Ecto neural progenitor cell (in vitro differentiated cells): Measurements from ENCODE around the gene STK32A.
"Not testable (repeated sequence)": the region's sequence is repeated elsewhere in the genome, so short reads cannot be mapped to it uniquely, and the experiment has no call there.

Experiments used
- DNase-seq: peaks from one replicate; pipeline ENCODE4 v3.0.0-alpha.2; 2018; ENCODE audit warnings: low spot score

Gene STK32A

DNA sequence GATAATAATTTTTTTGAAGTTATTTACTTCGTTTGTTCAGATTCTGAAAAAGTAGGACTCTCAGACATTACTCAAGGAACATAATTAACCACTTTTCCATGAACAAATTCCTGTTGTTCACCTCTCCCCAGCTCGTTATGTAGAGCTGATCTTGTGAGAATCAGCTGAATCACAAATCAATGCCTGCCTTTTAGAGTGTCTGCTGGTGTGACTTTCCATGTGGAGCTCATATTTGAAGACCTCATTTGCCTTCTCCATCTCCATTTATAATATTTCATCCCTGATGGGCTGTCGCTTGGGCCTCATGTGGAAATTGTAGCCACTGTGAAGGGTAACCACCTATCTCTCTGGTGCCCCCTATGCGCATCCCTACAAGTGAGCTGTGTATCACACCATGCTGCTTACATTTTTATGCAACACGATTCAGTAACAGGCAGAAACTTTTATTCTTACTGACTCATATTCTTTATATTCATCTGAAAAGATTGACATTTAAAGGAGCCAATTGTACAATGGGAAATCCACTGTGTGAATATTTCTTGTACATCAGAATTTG is 111.3 kb downstream of the STK32A start:
- DNase-seq = no peak

DNA sequence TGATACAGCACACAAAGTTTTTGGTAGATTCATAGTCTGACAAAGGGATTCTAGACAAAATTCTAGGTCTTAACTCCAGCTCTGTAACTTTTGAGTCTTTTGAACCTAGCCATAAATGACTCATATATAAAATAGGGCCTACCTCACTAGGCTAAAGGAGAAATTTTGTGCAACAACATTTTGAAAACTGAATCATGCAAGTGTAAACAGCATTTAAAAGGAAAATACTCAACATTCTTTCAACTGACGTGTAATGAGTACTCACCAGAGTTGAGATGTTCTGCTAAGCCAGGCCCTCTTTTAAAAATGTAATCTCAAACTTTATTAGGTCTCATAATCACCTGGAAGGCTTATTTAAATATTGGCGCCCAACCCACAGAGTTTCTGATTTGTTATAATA is 113.2 kb downstream of the STK32A start:
- DNase-seq = no peak

DNA sequence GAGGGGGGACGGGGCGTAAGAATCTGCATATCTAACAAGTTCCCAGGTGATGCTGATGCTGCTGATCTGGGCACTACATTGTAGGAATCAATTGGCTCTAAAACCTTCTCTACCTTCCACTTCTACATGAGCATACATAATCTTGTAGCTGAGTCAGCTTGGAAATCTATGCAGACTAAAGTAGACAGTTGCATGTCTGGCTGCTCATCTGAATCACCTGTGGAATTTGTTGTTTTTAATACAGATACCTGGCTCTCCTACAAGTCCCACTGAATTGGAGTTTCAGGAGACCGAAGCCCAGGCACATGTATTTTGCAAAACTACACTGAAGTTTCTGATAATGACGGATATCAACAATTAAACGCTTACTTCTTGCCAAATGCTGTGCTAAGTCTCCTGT is 113.6 kb downstream of the STK32A start:
- no peak for DNase-seq

DNA sequence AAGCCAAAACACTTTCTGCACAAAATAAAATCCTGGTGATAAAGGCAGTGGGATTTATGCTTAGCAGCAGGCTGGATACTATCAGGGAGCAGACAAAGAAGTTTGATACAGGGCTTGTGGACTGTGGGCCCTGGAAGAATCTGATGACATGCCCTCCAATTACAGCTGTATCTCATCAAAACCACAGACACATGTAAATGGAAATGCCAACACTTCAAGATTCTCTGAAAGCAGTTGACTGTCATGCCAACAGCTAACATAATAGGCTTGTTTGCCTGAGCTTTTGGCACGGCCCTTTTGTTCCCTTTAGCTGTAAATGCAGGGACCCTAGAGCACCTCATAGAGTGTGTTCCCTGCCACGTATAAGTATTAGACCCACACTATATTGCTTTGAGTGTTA is 114.4 kb downstream of the STK32A start:
- DNase-seq = no peak

DNA sequence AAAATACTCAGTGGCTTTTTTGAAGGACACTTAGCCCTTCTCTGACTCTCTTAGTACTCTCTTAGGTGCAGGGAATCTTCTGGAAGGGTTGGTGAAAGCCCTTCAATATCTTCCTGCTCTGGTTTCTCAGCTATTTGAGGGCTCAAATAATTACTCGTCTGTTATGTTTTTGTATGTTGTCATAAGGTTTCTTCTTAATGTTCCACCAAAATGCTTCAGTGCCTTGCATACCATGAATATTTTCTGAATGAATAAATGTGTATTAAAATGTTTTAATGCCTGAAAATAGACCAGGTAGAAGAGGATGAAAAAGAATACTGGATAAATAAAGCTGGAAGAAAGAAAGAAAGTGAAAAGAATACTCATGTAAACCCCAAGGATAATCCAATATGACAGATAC is 124.3 kb downstream of the STK32A start:
- no peak for DNase-seq

DNA sequence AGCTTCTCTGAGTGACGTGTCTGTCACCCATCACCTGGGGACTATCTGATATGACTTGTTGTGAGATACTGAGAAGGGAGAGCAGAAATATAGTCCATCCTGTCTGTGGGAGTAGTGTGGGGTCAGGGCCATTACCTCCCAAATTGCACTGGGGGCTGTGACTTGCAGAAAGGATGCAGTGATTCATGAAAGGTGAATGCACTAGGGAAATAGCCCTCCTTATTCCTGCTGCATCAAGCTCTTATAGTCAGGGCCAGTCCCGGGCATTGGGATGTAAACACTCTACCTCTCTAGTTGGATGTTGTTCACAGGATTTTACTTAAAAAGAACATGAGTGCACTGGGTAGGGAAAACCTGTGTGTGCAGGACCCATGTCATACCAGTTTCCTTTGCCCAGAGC is 124.8 kb downstream of the STK32A start:
- DNase-seq = no peak

DNA sequence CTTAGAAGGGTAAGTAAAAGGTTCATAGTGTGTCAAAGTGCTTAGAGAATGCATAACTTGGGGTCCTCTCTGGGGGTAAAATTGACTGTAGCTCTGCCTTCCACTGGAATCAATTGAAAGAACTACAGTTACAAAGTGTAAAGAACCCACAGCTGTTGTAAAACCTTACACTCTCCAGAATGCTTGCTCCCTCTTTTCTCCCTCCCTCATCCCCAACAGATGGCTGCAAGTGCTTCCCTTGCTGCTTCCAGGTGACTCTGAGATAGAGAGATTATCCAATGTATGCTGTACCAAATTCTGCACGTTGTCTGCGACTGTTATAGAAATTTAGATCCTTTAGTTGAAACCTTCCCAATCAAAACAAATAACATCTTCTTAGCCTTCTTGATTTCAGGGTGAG is 126.0 kb downstream of the STK32A start:
- DNase-seq = no peak

DNA sequence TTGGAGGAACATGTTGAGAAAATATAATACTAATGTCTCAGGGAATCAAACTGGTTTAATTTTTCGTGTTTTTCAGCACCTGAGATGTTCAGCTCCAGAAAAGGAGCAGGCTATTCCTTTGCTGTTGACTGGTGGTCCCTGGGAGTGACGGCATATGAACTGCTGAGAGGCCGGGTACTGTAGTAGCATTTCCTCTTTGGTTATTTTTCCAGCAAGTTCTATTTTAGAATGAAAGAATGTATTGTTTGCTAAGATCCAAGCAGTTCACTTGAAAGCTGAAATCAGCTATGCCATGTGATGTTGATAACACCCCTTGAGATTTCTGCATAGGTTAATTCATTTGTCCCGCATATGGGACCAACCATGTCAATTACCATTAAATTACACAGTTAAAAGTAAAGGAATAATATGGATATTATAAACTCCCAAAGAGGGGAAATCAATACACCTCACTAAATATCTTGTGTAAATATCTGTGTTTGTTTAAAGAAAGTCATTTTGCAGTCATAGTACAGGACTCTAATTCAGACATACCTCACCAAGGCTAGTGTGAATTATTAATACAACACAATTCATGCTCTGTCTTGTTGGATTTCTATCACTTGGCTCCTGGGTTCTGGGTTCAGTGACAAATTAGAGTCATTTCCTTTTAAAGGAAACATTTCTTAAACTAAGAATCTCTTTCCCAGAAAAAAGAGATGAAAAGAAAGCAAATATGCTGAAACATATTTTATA is 126.8 kb downstream of the STK32A start:
- DNase-seq = no peak

DNA sequence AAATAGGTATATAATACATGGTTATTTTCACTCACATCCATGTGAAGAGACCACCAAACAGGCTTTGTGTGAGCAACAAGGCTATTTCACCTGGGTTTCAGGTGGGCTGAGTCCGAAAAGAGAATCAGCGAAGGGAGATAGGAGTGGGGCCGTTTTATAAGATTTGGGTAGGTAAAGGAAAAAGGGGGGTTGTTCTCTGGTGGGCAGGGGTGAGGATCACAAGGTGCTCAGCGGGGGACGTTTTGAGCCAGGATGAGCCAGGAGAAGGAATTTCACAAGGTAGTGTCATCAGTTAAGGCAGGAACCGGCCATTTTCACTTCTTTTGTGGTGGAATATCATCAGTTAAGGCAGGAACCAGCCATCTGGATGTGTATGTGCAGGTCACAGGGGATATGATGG is 132.6 kb downstream of the STK32A start:
- not testable (repeated sequence) for DNase-seq

DNA sequence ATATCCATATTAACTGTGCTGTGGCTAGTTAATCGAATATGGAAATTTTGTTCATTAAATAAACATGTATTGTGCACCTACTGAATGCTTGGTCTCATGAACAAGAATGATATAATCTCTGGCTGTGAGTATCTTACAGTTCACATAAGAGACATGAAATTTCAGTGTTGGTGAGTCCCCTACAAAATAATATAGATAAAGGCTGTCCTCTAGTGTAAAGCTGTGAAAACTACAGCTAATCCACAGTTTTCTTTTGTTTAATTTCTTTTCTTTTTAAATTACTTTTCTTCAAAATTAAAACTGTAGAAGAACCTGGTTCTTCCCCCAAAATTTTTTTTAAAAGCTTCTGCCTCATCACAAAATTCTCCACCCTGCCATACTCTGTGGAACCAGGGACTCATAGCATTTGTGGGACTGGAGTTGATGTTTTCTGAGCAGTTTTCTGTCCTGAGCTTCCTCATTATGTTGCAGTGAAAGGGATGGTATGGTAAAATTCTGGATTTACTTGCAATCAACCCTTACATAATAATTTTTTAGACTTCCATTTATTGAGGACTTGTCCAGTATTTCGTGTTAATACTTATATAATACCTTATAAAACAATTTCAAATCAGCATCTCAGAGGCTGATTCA is 135.0 kb downstream of the STK32A start:
- DNase-seq = no peak

DNA sequence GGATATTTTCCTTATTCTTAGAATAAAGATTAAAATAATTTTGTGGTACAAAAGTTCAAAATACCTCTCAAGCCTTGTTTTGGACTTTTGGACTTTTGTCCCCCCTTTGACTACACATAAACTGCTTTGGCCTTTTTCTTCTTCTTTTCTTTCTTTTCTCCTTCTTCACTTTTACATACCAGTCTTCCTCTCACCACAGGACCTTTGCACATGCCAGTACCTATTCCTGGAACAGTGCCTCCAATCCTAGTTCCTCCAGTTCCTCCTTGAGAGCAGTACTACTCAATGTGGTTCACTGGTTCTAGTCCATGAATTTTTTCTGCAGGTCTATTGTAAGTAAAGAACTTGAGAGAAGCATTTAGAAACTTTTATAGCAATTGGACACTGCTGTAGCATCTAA is 136.5 kb downstream of the STK32A start:
- no peak for DNase-seq

DNA sequence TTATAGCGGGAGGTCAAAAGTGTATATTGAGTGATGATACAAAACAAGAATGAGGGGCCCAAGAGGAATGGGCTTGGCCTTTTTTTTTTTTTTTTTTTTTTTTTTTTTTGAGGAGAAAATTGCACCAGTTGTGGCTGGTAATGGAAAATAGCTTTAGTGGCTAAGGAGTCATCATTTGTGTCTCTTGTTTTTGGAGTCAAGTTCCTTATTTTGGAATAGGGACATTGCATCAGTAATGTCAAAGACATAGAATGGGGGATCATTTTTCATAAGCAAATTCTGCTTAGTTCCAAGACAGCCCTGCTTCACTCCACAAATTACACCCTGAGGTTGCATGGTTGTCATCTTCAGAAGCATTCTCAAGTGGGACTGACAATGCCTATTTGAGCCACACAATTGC is 137.4 kb downstream of the STK32A start:
- no peak for DNase-seq

DNA sequence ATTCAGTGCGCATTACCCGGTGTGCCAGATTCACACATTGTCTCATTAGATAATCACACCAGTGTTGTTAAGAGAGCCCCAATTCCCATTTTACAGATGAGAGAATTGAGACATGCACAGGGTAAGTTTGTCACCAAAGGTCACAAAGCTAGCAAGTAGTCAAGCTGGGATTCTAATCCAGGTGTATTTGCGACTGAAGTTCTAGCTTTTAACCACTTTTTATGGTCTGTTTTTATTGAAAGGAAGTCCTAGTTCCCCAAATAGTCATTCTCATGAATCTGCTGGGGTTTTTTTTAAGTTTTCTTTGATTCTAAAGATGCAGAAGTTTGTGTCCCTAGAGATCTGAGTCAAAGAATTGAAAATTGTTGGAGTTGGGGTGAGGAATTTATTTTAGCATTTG is 138.5 kb downstream of the STK32A start:
- DNase-seq = no peak

DNA sequence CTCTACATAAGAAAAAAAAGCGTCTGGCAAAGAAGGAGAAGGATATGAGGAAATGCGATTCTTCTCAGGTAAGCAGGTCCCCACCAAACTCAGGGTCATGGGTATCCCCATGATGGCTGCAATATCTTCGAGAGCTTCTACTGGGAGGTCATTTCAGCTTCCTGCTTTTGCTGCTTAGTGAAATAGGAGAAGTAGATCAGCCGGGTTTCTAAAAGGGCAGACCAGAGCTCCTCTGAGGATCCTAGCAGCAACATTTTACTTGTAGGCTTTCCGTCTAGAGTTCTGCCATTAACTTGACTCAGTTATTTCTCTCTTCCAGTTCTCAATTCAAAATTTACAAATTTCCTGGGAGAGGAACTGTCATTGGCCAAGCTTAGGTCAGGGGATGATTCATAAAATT is 140.3 kb downstream of the STK32A start:
- no peak for DNase-seq

DNA sequence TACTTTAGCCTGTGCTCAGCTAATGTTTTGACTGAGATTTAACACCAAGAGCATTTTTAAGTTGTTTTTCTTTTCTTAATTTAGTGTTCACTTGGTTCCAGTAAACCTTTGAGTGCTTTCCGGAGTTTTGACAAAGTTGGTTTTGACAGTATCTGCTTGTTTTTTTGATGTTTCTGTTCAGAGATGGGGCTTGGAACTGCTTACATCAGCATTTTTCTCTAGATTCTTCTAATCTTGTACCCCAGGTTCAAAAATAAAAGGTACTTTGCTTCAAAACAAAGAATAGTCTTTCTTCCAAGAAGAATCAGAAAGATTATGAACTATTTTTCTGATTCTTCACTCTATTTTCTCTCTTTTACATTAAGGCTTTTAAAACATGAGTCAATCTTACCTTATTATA is 142.9 kb downstream of the STK32A start:
- no peak for DNase-seq

DNA sequence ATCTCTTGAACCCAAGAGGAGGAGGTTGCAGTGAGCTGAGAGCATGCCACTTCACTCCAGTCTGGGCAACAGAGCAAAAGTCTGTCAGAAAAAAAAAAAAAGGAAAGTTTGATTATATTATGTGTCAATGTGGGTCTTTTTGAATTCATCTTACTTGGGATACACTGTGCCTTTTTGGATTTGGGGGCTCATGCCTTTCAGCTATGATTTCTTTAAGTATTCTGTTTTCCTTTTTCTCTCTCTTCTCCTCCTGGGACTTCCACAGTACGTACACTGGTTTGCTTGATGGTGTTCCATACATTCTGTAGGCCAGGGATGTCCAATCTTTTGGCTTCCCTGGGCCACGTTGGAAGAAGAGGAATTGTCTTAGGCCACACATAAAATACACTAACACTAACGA is 146.7 kb downstream of the STK32A start:
- no peak for DNase-seq

DNA sequence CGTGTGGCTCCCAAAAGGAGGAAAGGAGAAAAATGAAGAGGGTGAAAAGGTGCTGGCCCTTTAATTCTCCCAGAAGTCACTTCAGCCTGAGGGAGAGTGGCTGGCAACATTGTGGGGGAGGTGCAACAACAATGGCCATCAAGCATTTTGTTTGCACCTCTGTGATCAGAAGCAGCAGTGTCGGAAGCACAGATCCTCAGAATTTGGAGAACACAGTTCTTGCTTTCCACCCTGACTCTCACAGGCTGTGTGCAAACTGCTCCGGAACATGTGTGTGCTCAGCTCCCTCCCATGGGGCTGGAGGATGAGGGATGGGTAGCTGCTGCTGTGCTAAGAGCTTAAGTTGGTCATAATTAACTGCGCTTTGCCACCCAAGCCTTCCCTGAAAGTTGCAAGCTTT is 147.9 kb downstream of the STK32A start:
- no peak for DNase-seq

DNA sequence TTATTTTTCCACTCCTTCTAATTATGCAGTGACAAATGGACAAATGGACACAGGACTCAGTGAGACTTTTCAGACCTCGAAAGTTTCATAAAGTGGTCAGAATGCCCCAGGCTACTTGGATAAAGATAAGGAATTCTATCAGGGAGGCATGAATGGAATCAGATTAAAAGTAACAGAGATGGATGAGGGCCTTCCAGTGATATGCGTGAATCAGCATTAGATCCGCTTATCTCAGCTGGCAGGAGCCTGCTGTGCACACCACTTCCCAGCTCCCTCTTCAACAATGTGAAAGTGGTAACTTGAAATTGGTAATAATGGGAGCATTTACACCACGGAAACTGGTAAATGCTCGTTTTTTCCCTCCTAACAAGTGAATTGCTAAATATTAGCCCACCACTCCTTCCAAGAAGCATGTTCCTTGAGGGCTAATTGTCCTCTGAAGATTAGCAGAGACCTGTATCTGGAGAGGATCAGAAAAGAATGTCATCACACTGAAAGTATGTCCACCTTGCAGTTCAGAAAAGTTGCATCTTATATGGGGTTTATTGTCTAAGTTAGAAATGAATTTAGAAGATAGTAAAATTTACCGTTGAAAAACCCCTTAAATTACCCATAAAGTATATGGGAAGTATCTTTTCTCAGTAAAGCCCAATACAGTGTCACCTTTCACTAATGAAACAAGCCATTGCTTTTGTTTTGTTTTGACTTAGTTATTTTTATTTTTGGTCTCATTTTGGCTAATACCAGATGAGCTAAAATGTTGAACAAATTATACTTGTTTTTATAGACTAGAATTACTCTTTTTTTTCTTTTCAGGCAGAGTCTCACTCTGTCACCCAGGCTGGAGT is 149.7 kb downstream of the STK32A start:
- DNase-seq = no peak

DNA sequence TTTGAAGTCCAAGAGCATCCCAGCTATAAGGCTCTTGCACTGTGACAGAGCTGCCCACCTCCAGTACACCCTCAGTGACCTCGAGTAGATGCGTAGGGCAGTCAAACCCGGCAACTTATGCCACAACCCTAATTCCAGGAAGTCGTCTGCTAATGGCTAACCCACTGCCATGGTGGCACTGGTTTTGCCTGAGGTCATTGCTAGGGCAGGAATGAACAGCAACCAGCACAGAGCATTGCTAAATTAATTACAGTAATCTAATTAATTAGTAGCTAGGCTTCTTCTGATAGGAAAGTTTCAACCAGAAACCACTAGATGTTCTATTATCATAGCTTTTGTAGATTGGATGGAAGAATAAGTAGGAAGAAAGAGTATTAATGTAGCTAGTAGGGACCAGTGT is 152.3 kb downstream of the STK32A start:
- DNase-seq = no peak

DNA sequence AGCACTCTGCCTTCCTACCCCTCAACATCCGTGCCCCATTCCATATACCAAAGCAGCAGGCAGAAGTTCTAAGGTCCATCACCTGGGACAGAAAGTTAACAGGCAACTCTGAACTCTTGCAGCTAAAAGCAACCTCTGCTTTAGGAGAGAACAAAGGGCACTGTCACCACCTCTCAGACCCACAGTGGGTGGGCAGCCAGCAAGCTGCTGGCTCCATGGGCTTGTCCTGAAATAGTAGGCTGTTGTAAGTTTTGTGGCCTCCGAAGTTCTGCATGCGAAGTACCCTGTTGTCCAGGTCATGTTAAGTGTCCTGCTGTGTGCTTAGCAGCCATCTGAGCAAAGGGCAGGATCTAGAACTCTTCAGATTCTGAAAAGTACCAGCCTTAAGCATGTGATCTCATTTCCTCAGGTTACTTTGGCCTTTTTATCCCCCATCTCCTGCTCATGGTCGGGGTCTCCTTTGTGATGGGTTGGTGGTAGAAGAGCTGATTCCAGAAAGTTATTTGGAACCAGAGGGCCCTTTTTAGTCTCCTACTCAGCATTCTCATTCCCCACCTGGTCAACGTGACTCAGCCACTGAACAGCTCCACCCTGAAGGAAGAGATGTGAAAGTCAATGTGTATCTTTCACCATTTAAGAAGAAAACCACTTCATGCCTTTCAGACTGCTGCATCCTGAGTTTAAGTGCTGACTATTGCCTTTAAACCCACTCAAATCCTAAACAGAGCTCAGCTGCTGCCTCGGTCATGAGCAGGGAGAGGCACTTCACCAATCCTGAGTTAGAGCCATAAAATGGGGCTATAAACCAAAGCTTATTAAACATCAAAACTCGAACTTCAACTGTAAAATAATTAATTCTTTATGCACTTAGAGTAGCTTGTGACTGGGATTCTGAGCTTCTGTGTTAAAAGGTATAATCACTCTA is 153.6 kb downstream of the STK32A start:
- DNase-seq = no peak

DNA sequence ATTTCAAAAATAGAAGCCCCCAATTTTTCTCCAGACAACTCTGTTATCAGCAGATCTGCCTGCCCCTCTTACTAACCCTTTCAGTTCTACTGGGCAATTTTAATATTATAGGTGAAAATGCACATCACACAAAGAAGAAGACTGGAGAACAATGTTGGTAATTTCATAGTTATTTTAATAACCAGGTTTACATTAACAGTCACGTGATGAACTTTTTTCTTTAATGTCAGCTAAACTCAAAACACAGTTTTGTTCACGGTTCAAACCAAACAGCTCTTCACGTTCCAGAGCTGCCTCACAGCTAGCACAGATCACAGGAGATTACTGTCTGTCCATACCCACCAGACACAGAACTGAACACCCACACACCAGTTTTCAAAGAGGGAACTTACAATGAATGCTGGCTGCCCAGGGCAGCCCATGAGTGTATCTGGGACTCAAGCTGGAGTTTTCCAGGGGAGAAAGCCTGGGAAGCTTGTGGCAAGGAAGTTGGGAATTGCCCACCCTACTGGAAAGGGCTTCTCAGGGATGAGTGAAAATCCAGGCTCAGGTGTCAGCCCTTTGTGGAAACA is 155.9 kb downstream of the STK32A start:
- no peak for DNase-seq
